Measurements from ENCODE around the gene MAJIN.

MAJIN gene

DNA sequence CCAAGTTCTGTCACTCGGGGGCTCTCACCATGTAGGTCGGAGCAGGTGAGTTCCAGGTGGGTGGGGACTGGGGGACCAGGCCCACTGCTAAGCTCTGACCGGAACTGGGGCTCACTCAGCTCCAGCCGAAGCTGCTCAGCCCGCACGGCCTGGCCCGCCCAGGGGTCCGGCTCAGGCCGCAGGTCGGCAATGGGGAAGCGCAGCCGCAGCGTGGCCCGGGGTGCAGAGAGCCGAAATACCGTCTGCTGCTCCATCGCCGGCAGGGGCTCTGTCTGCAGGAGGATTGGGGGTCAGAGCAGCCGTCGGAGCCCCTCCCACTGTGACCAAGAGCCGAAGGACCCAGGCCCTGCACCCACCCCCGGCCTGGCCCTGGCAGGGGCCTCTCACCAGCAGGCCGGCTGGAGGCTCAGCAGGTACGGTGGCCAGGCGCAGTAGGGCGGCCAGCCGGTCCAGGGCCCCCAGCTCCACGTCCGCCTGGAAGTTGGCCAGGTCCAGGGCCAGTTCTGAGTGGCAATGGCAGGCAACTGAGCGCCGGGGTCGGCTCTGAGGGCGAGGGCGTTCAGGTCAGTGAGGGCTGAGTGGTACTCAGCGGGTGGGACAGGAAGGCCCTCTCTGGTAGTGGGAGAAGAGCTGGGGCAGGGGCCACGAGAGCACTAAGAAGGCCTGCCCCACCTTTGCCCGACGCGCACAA is 62.1 kb downstream of the MAJIN start:
- intact Hi-C loops (cut with DNase I; ENCODE audit: low total_unique reads): no loop called here

DNA sequence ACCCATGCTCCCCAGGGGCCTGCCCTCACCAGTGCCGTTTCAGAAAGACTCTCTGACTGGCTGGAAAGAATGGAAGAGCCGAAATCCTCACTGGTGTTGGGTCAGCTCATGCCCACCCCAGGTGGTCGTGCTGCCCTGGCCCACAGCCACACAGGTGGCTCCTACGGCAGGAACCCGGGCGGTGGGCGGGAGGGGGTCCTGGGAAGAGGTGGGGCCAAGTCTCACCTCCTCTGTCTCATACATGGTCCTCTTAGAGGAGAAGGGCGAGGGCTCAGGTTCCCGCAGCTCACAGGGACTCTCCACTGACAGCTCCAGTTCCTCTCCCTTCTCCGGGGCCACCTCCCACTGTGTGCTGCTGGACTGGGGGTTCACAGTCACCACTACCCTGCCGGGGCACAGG is 63.1 kb downstream of the MAJIN start:
- H3K4me1 ChIP-seq: no peaks in the 10 kb centered on the region
- H3K9me3 ChIP-seq: no peaks in the 10 kb centered on the region
- intact Hi-C loops (cut with DNase I; ENCODE audit: low total_unique reads): no loop called here
- no peak for DNase-seq
- peaks cover 94 to 100% (median 94%) of the 10 kb centered on the region in 3 donors for H3K36me3 ChIP-seq
- H3K4me3 ChIP-seq: no peak overlapping the region
- no peaks in the 10 kb centered on the region for H3K27me3 ChIP-seq
- no peak overlapping the region for H3K27ac ChIP-seq
- TF ChIP-seq, protein P1, sequence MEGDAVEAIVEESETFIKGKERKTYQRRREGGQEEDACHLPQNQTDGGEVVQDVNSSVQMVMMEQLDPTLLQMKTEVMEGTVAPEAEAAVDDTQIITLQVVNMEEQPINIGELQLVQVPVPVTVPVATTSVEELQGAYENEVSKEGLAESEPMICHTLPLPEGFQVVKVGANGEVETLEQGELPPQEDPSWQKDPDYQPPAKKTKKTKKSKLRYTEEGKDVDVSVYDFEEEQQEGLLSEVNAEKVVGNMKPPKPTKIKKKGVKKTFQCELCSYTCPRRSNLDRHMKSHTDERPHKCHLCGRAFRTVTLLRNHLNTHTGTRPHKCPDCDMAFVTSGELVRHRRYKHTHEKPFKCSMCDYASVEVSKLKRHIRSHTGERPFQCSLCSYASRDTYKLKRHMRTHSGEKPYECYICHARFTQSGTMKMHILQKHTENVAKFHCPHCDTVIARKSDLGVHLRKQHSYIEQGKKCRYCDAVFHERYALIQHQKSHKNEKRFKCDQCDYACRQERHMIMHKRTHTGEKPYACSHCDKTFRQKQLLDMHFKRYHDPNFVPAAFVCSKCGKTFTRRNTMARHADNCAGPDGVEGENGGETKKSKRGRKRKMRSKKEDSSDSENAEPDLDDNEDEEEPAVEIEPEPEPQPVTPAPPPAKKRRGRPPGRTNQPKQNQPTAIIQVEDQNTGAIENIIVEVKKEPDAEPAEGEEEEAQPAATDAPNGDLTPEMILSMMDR (IDR thresholded peaks at IDR 0.05): no peak

More for the DNA sequence above, 62.1 kb downstream of the MAJIN start:
- H3K4me1 ChIP-seq: no peaks in the 10 kb centered on the region
- no peak overlapping the region for H3K4me3 ChIP-seq
- no peak overlapping the region for H3K27ac ChIP-seq
- no peaks in the 10 kb centered on the region for H3K9me3 ChIP-seq
- H3K27me3 ChIP-seq: no peaks in the 10 kb centered on the region
- no peak for DNase-seq
- TF ChIP-seq, protein P1 (IDR thresholded peaks at IDR 0.05): no peak
- H3K36me3 ChIP-seq: peaks cover 95 to 98% (median 97%) of the 10 kb centered on the region in 3 donors

DNA sequence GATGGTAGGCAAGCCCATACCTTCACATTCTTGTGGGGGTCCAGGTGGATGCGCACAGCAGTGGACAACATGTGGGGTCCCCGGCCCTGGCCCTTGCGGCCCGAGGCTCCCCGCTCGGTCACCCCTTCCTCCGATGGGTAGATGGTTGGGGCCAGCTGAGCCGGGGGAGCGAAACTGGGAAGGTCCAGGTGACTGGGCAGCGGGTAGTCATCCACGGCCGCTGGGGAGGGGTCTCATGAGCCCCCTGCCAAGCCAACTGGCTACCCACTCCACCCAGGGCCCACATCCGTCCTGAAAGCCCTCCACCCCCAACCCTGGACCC is 65.6 kb downstream of the MAJIN start:
- no peaks in the 10 kb centered on the region for H3K27me3 ChIP-seq
- H3K36me3 ChIP-seq: peaks cover 94 to 100% (median 94%) of the 10 kb centered on the region in 3 donors
- H3K9me3 ChIP-seq: no peaks in the 10 kb centered on the region
- no peak overlapping the region for H3K4me3 ChIP-seq
- no peak overlapping the region for H3K27ac ChIP-seq
- TF ChIP-seq, protein P1 (IDR thresholded peaks at IDR 0.05): no peak
- H3K4me1 ChIP-seq: no peaks in the 10 kb centered on the region
- no peak for DNase-seq
- intact Hi-C loops (cut with DNase I; ENCODE audit: low total_unique reads): no loop called here

DNA sequence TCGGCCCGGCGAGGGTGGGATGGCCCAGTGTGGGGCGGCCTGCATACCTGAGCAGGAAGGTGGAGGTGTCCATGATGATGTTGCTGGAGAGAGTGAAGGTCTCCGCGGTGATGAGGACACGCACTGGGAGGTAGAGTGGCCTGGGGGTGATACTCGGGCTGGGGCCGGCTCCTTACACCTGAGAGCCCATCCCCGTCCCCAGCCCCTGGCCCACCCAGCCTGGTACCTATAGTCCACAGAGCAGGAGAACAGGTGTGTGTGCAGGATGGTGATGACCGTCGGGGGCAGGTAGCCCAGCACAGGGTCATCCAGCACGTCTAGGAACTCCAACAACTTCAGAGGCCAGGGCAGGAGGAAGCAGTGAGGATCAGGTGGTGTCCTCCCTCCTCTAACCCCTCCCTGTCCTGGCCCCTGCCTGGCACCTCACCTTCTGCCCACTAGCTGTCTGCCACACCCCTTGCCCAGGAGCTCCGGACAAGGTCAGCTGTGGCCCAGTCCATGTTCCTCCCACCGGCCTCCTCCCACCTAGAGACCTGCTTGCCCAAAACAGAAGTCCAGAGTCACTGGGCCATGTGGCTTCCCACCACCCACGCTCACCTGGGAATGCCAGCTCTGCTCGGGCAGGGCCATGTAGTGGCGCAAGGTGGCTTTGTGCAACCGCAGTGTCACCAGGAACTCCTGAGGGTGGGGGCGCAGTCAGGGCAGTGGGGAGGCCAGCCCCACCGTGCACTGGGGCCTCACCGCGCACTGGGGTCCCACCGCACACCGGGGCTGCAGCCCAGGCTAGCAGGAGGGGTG is 66.2 kb downstream of the MAJIN start:
- no peak for DNase-seq
- Histone ChIP-seq H3K4me1 (no peaks in the 10 kb centered on the region), H3K36me3 (peaks cover 93 to 100% (median 94%) of the 10 kb centered on the region in 3 donors), H3K27ac (no peak overlapping the region), H3K4me3 (no peak overlapping the region), H3K27me3 (no peaks in the 10 kb centered on the region), H3K9me3 (no peaks in the 10 kb centered on the region)
- intact Hi-C loops (cut with DNase I; ENCODE audit: low total_unique reads): no loop called here
- TF ChIP-seq, protein P1 (IDR thresholded peaks at IDR 0.05): no peak

DNA sequence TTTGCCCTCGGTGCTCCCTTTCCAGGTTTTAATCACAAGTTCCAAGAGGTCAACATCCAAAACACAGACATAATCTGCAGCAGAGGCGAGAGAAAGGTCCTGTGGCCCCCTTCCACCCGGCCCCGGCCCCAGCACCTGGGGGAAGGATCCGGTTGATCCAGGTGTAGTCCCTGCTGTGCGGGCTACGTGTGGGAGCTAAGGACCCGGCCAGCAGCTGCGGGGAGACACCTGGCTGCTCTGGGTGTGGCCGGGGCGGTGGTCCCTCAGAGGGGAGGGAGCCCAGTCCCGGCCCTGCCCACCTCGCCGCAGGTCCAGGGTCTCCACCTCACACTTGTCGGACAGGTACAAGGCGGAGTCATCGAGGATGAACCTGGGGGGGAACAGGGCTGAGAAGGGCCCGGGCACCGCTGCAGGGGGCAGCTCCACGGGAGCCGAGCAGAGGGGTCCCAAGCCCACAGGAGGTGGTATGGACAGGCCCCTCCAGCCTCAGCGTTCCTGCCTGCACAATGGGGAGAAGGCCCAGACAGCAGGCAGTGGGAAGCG is 68.5 kb downstream of the MAJIN start:
- intact Hi-C loops (cut with DNase I; ENCODE audit: low total_unique reads): no loop called here
- no peak overlapping the region for H3K27ac ChIP-seq
- DNase-seq: no peak
- TF ChIP-seq, protein P1 (IDR thresholded peaks at IDR 0.05): no peak
- no peaks in the 10 kb centered on the region for H3K9me3 ChIP-seq
- H3K4me1 ChIP-seq: no peaks in the 10 kb centered on the region
- H3K36me3 ChIP-seq: peaks cover 78 to 100% (median 91%) of the 10 kb centered on the region in 3 donors
- no peaks in the 10 kb centered on the region for H3K27me3 ChIP-seq
- H3K4me3 ChIP-seq: no peak overlapping the region

Data from tibial artery (tissue), 4 donors.